Psoas muscle (tissue), 8 donors: ENCODE data around the gene RAB12. TPM values are rescaled to one million over a fixed set of nuclear protein-coding genes. Genes with fewer than 3 reads are reported as not detected.

Experiments
- ATAC-seq, 4 donors: fragments of 200-7000 bp; cut with Tn5 transposase; one replicate each; pipeline ENCODE4 v1.9.1; 2020; ENCODE audit warnings: moderate library complexity in 3 of 4, mild to moderate bottlenecking in 2 of 4
- DNase-seq, 2 donors: peaks; one replicate each; pipeline ENCODE4 v3.0.0-alpha.2; 2020
- H3K27ac ChIP-seq: fragments of 200-600 bp; one replicate; pipeline ENCODE4 v1.8.0; 2022
- H3K27me3 ChIP-seq, 3 donors: fragments of 200-600 bp in 1 of 3; one replicate each; pipeline versions ENCODE4 v1.6.1 to v1.8.0; 2013 to 2022; ENCODE audit warnings: low read length in 2 of 3, mild to moderate bottlenecking in 2 of 3, moderate library complexity in 1 of 3; ENCODE audit not compliant: insufficient read depth in 3 of 3
- H3K36me3 ChIP-seq, 2 donors: fragments of 200-600 bp in 1 of 2; one replicate each; pipeline versions ENCODE4 v1.6.1 to v1.8.0; 2013 to 2022; ENCODE audit warnings: low read depth in 1 of 2, mild to moderate bottlenecking in 1 of 2, moderate library complexity in 1 of 2; ENCODE audit not compliant: insufficient read depth in 1 of 2
- H3K4me1 ChIP-seq: fragments of 200-600 bp; one replicate; pipeline ENCODE4 v1.8.0; 2022
- H3K4me3 ChIP-seq: fragments of 200-600 bp; one replicate; pipeline ENCODE4 v1.8.0; 2022; ENCODE audit warnings: mild to moderate bottlenecking
- H3K9me3 ChIP-seq: fragments of 200-600 bp; one replicate; pipeline ENCODE4 v1.8.0; 2022
- WGBS, 3 donors: extraction: QIAGEN DNeasy Blood & Tissue Kit; methylation state at CpG; one replicate each; pipeline versions ENCODE4 v1.1.6 to v1.1.7; 2013; 5-methylcytosine and 5-hydroxymethylcytosine counted together
- intact Hi-C, 2 donors: fragments of 100-400 bp; cut with DNase I; formaldehyde crosslinking; loops; one replicate each; pipeline versions ENCODE4 v1.11.0 to v1.14.2; 2022
- polyA plus RNA-seq, 3 donors: library from polyadenylated mRNA; stranded (reverse); fragments of 200-250 nt; gene quantifications; one replicate each; pipeline ENCODE4 v1.2.3, GENCODE V29; 2013
- total RNA-seq, 4 donors: library from RNA; stranded (reverse); fragmentation: NEBNext Ultra II Directional in 2 of 4; extraction: Animal tissue kit (Norgen Biotek cat#: 25700) in 2 of 4; gene quantifications; one replicate each; pipeline versions ENCODE4 v1.2.1 to v1.2.4, GENCODE V29; 2021 to 2023
- TF ChIP-seq, protein P1 (sequence below): fragments of 200-600 bp; IDR thresholded peaks from one replicate; pipeline ENCODE4 v1.8.0; 2022; ENCODE audit warnings: antibody characterized with exemption
- donor health status: healthy with polysubstance abuse.
- donor health status: DM: no; HTN: no; CAD: no; lungs with moderate emphysema.
- donor health status: Bipolar disorder and iron deficiency.
- donor health status: healthy.
- donor health status: DM: yes; HTN: yes; CAD: no.
- donor health status: DM: no; HTN: no; CAD: no.
- donor health status: DM: no; HTN: no; CAD: no.
- donor health status: DM: yes; HTN: yes; CAD: no.

Gene RAB12
- total and polyA plus RNA-seq, 7 donors: 49.0 to 239 (median 111) TPM

DNA sequence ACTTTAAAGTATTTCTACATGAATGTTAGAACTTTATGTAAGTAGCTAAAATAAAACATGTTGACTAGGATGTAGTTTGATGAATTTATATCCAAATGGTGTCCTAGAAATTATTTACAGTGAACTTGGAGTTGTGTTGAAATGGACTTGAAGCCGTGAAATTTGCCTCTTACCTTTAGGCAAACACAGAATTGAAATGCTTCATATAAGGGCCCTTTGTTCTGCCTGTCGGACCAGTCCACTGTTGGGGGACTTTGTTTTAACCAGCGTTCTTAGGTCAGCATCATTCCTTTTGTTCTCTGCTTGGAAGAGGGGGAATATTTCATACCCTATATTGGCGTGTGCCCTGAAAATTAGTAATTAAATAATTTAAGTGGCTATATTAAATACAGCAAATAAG, 18.3 kb downstream of the RAB12 start:
- Histone ChIP-seq H3K4me1 (peaks cover 87% of the 10 kb centered on the region), H3K27me3 (no peaks in the 10 kb centered on the region), H3K9me3 (no peaks in the 10 kb centered on the region), H3K4me3 (peak overlapping the region; percentile 46), H3K36me3 (no peaks in the 10 kb centered on the region), H3K27ac (peak overlapping the region; percentile 85)
- TF ChIP-seq, protein P1, sequence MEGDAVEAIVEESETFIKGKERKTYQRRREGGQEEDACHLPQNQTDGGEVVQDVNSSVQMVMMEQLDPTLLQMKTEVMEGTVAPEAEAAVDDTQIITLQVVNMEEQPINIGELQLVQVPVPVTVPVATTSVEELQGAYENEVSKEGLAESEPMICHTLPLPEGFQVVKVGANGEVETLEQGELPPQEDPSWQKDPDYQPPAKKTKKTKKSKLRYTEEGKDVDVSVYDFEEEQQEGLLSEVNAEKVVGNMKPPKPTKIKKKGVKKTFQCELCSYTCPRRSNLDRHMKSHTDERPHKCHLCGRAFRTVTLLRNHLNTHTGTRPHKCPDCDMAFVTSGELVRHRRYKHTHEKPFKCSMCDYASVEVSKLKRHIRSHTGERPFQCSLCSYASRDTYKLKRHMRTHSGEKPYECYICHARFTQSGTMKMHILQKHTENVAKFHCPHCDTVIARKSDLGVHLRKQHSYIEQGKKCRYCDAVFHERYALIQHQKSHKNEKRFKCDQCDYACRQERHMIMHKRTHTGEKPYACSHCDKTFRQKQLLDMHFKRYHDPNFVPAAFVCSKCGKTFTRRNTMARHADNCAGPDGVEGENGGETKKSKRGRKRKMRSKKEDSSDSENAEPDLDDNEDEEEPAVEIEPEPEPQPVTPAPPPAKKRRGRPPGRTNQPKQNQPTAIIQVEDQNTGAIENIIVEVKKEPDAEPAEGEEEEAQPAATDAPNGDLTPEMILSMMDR: no peak
- WGBS, 3 donors: 87 to 94% (median 88%) methylated on average over 4 of the region's 4 CpGs
- intact Hi-C loops: no loop called here
- no peak for ATAC-seq
- DNase-seq: no peak

DNA sequence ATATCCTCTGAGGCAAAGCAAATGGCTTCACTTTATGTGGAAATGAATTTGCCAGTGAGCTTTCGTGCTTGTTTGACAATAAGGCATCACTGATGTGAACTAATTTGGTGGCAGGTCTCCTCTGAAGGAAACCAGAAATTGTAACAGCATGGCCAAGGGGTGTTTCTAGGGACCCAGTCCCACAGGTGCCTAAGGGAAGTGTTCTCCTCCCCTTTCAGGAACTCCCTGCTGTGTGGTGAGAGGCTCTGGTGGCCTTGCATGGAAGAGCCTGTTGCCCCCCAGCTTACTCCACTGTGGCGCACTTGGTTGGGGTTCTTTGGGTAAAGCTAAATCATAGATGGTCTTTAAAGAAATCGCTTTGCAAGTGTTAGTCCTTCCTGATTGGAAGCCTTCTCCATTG, 20.4 kb downstream of the RAB12 start:
- intact Hi-C loops: no loop called here
- ATAC-seq (no peak), DNase-seq (no peak)
- peaks cover 73% of the 10 kb centered on the region for H3K4me1 ChIP-seq
- TF ChIP-seq, protein P1: no peak
- WGBS, 3 donors: 96 to 98% (median 96%) methylated on average over 3 of the region's 3 CpGs
- H3K27me3 ChIP-seq: no peaks in the 10 kb centered on the region
- peak overlapping the region; percentile 85 for H3K27ac ChIP-seq
- H3K4me3 ChIP-seq: no peak overlapping the region
- peaks cover 0 to 16% of the 10 kb centered on the region in 2 donors for H3K36me3 ChIP-seq
- no peaks in the 10 kb centered on the region for H3K9me3 ChIP-seq

DNA sequence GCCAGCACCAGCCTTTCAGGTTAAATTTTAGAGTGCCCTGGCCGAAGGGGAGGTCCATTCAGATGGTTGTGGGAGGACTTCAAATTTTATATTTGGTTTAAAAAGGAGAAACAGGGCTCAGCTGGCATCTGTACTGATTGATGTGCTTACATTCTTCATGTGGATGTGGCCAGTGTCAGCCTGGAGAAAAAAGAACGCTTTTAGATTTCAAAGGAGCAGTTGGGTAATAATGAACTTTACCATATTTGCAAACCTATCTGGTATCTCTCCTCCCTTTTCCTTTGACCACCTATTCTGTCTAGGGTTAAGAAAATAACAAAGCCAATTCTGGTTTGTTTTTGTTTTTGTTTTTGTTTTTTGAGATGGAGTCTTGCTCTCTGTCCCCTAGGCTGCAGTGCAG, 21.3 kb downstream of the RAB12 start:
- TF ChIP-seq, protein P1: no peak
- DNase-seq (no peak), ATAC-seq (no peak)
- no peaks in the 10 kb centered on the region for H3K27me3 ChIP-seq
- intact Hi-C loops: no loop called here
- H3K4me1 ChIP-seq: peaks cover 64% of the 10 kb centered on the region
- peak overlapping the region; percentile 24 for H3K27ac ChIP-seq
- H3K36me3 ChIP-seq: peaks cover 0 to 26% of the 10 kb centered on the region in 2 donors
- H3K4me3 ChIP-seq: no peak overlapping the region
- WGBS, 3 donors: 76 to 98% (median 96%) methylated on average over 2 of the region's 2 CpGs
- H3K9me3 ChIP-seq: no peaks in the 10 kb centered on the region

DNA sequence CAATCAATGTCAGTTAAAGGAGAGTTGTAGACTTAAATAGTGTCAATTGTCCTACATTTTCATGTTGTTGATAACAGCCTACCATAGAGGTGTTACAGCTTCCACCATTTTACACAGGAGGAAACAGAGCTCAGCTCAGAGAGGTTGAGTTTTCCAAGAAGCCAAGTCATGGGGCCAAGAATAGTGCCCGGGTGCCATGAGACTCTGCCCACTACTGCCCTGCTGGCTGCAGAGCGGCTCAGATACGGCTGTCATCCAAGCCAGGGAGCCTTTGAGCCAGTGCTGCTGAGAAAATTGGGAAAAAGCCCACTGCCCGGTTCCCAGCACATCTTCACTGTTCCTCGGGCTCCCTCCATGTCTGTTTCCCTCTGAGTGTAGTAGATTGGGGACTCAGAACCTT, 22.0 kb downstream of the RAB12 start:
- 34 to 57% (median 39%) methylated on average over 5 of the region's 5 CpGs for WGBS, 3 donors
- TF ChIP-seq, protein P1: no peak
- ATAC-seq (peak; percentile 57 to 79 (median 65)), DNase-seq (no peak)
- Histone ChIP-seq H3K27me3 (no peaks in the 10 kb centered on the region), H3K36me3 (peaks cover 0 to 33% of the 10 kb centered on the region in 2 donors), H3K9me3 (no peaks in the 10 kb centered on the region), H3K4me3 (no peak overlapping the region), H3K4me1 (peaks cover 59% of the 10 kb centered on the region), H3K27ac (peak overlapping the region; percentile 24)
- intact Hi-C loops: no loop called here

DNA sequence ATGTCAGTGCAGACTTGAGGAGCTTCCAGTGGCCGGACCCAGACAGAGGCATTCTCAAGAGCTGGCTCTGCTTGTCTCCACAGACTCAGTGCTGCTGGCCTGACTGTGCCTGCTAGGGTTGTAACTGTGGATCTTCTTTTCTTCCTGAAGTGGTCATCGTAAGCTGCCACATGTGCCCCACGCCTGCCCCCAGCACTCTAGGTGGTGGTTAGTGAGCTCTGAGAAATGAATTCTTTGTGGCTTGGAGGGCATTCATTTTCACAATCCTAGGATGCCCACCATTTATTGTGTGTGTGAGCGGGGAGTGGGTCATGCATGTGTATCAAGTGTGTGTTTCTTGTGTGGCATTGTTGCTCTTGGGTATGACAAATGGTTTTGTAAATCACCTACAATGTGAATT, 23.1 kb downstream of the RAB12 start:
- H3K27ac ChIP-seq: no peak overlapping the region
- TF ChIP-seq, protein P1: no peak
- intact Hi-C loops: no loop called here
- ATAC-seq (peak in 2 of 4 donors; percentile 18 to 19), DNase-seq (no peak)
- peaks cover 0 to 44% of the 10 kb centered on the region in 2 donors for H3K36me3 ChIP-seq
- H3K4me3 ChIP-seq: no peak overlapping the region
- H3K4me1 ChIP-seq: peaks cover 48% of the 10 kb centered on the region
- no peaks in the 10 kb centered on the region for H3K27me3 ChIP-seq
- 90 to 95% (median 94%) methylated on average over 4 of the region's 4 CpGs for WGBS, 3 donors
- no peaks in the 10 kb centered on the region for H3K9me3 ChIP-seq
